HG03342 (cell line): Measurements from ENCODE around the gene TMEM9.

Experiments
- ATAC-seq: cut with Tn5 transposase; IDR thresholded peaks from one replicate; pipeline ENCODE4 v1.9.1; 2021; ENCODE audit warnings: mild to moderate bottlenecking, moderate library complexity; ENCODE audit not compliant: unreplicated experiment

Gene TMEM9

GRCh38 chr1:201154389-201155165 is at the start of gene TMEM9:
TSS of gene TMEM9 (minus strand) at chr1:201154474. CDS start at chr1:201153923, 551 bp downstream.
- ATAC-seq = peak; percentile 95

- ATAC-seq = no peak
These were observed 44.3 kb upstream of the TMEM9 start for GRCh38 chr1:201198598-201198997.

- ATAC-seq = no peak
These were observed 39.8 kb upstream of the TMEM9 start for GRCh38 chr1:201194046-201194445.

GRCh38 chr1:201192261-201192788 is 38.1 kb upstream of the TMEM9 start:
- no peak for ATAC-seq

- ATAC-seq = no peak
These were observed 37.5 kb upstream of the TMEM9 start for GRCh38 chr1:201191653-201192260.

- no peak for ATAC-seq
These were observed 36.4 kb upstream of the TMEM9 start, which contains the start of gene IGFN1 for GRCh38 chr1:201190624-201191051. TSS of gene IGFN1 (plus strand) at chr1:201190824. CDS start at chr1:201193294, 2,470 bp downstream.

GRCh38 chr1:201190005-201190404 is 35.7 kb upstream of the TMEM9 start:
- no peak for ATAC-seq

- no peak for ATAC-seq
These were observed 34.8 kb upstream of the TMEM9 start for GRCh38 chr1:201189085-201189484.

GRCh38 chr1:201186192-201186591 is 31.9 kb upstream of the TMEM9 start:
- ATAC-seq = no peak

GRCh38 chr1:201185527-201186128 is 31.4 kb upstream of the TMEM9 start:
- no peak for ATAC-seq

GRCh38 chr1:201185123-201185453 is 30.8 kb upstream of the TMEM9 start:
- no peak for ATAC-seq

- no peak for ATAC-seq
These were observed 30.2 kb upstream of the TMEM9 start for GRCh38 chr1:201184307-201185122.

- no peak for ATAC-seq
These were observed 29.5 kb upstream of the TMEM9 start for GRCh38 chr1:201183753-201184152.

- ATAC-seq = no peak
These were observed 28.9 kb upstream of the TMEM9 start for GRCh38 chr1:201183209-201183608.

GRCh38 chr1:201181726-201182125 is 27.5 kb upstream of the TMEM9 start:
- no peak for ATAC-seq

- ATAC-seq = no peak
These were observed 27.0 kb upstream of the TMEM9 start for GRCh38 chr1:201181323-201181722.

- no peak for ATAC-seq
These were observed 26.6 kb upstream of the TMEM9 start for GRCh38 chr1:201180901-201181300.

GRCh38 chr1:201180141-201180540 is 25.9 kb upstream of the TMEM9 start:
- ATAC-seq = no peak

- no peak for ATAC-seq
These were observed 24.4 kb upstream of the TMEM9 start for GRCh38 chr1:201178718-201179117.

- no peak for ATAC-seq
These were observed 22.7 kb upstream of the TMEM9 start for GRCh38 chr1:201176940-201177339.
